Measurements from ENCODE around the gene PDE4A.

Gene PDE4A

DNA sequence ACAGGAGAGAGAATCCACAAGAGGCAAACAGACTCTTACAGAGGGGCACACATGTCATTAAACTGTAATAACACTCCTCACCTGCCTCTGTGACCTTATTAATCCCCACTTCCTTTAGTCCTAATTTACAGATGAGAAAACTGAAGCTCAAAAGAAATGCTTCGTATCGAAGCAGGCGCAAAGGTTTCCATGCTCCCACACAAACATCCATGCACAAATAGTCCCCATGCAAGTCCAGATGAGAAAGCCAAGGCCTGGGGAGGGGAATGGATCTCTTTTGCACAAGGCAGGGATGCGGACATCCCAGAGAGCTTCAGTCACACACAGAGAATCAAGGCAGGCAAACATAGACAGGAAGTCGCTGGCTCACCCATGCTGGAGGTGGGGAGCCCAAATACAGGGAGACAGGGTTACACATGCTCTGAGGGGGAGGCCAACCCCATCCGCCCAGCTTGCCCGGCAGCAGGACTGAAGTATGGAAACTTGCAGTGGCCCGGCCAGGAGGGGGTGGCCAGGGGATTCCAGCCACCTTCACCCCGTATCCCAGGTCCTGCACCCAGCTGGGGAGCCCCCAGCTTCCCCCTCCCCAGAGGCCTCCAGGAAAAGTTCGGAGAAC, 96.4 kb downstream of the PDE4A start:
- no peak for DNase-seq

DNA sequence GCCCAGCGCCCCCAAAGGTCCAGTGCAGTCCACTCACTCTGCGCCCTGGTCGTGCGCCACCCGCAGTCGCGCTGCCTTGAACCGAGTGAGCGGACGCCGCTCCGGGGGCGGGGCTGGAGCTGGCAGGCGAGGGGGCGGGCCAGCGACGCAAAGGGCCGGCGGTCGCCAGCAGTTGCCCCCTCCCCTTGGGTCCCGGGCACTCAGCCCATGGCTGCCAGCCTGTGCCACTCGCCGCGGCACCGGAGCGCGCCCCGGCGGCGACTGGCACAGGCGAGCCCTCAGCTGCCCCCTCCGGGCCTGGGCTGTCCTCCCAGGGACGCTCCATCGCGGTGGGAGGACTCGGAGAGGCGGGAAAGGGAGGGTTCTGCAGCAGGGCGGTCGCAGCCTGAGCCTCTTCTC, 97.0 kb downstream of the PDE4A start, which contains the start of gene S1PR5:
TSS of gene S1PR5 (minus strand) at position 87 of the 399 bp plus-strand sequence. CDS start 2,436 bp downstream, outside the sequence.
- DNase-seq: no peak

DNA sequence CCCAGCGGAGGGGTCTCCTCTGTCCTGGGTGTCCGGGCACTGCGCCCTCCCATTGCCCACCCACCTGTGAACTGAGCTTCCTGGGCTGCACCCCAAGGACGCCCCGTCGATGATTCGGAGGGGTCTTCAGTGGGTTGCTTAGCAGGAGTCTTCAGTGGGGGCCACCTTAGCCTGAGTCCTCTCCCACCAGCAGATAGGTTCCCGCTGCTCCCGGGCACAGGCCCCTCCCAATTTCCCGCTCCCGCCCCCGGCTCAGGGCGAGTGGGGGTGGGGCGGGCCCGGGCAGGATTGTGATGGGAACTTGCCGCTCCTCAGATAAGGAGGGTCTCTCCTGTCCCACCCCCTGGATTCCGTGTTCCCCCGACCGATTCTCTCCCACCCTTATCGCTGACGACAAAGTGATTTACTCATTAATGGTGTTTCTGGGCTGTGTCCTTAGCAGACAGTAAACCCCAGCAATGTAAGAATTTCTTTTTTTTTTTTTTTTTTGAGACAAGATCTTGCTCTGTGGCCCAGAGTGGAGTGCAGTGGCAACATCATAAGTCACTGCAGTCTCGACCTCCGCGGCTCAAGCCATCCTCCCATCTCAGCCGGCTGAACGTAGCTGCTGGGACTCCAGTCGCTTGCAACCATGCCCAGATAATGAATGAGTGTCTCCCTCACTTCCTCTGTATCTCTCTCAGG, 97.6 kb downstream of the PDE4A start:
- DNase-seq: no peak

DNA sequence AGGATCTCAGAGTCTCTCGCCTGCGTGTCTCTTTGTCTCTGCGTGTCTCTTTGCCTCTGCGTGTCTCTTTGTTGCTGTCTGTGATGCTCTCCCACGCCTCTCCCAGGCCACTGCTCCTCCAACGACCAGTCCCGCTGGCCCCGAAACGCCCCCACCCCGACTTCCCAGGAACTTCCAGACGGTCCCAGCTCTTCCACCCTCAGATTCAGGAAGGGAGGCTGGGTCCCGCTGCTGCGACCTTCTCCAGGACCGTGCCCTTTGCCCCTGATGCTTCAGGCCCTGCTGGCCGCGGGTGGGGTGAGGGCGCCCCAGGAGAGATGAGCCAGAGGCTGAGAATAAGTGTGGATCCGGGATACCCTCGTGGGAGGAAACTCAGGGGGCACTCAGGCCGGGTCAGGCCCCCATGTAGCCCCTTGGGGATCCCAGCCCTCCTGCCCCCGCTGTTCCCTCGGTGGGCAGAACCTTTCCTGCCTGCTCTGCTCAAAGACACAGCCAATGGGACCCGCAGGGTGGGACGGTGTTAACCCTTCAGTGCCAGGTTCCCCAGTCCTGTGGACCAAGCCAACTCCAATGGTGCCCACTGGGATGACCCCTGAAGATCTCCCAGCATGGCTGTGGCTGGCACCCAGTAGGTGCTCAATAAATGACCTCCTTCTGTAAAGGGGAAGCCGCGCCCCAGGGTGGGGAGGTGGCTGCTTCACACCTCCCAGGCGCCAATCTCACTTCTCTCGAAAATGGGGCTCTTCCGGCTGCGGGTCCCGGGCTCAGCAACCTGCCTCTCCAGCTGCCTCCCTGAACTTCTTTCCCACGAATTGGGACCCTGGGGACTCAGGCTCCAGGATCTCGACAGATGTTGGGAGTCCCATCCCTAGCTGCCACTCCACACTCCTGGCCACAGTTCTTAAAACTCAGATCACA, 98.4 kb downstream of the PDE4A start:
- DNase-seq: no peak
